HCT116 (cell line): ENCODE data around the gene RFPL4A. TPM values are rescaled to one million over a fixed set of nuclear protein-coding genes. Genes with fewer than 3 reads are reported as not detected.

Experiments
- ATAC-seq: fragments of 200-7000 bp; cut with Tn5 transposase; 2 replicates; pipeline ENCODE4 v1.9.1; 2020; ENCODE audit warnings: mild to moderate bottlenecking, moderate library complexity
- BruUV-seq: library from RNA; stranded (reverse); fragments of 400-500 nt; replicated peaks from 2 replicates; lab custom pipeline; 2021; lab: Mats Ljungman, UMichigan
- CTCF ChIA-PET: fragments of 300-600 bp; sonication (Branson Sonifier 250); formaldehyde crosslinking; loops from one replicate; lab custom pipeline; 2021; ENCODE audit warnings: antibody characterized with exemption; lab: Charles Lee
- POLR2A ChIA-PET: fragments of 300-600, 350-600 bp; sonication (Branson Sonifier 250); formaldehyde crosslinking; loops from one replicate; lab custom pipeline; 2021; ENCODE audit warnings: antibody characterized with exemption; lab: Charles Lee
- RAD21 ChIA-PET, 2 experiments: fragments of 300-600 bp; sonication (Branson Sonifier 250); formaldehyde crosslinking; loops; one replicate each; lab custom pipeline; 2023; ENCODE audit warnings: low total read pairs in 2 of 2; ENCODE audit not compliant: uncharacterized antibody in 2 of 2, unreplicated experiment in 2 of 2, low non-redundant PET in 1 of 2; lab: Charles Lee
- DNase-seq: peaks from one replicate; pipeline ENCODE4 v3.0.0-alpha.2; 2010; ENCODE audit warnings: low read depth, low spot score
- H2AFZ ChIP-seq: fragments of 200-600 bp; shearing (Covaris generic), sonication (generic); 2 replicates; pipeline ENCODE4 v1.6.1; 2017; ENCODE audit warnings: low read depth, mixed run types, mixed read lengths, antibody characterized with exemption, low read length; ENCODE audit not compliant: poor library complexity, severe bottlenecking
- H3K27ac ChIP-seq: 2 replicates; pipeline ENCODE4 v1.5.1; 2012; ENCODE audit warnings: low read depth, low read length
- H3K27me3 ChIP-seq: fragments of 200-600 bp; sonication (generic); 2 replicates; pipeline ENCODE4 v1.6.1; 2016; ENCODE audit warnings: mixed run types, low read length, mixed read lengths; ENCODE audit not compliant: insufficient read depth
- H3K36me3 ChIP-seq, 2 experiments: fragments of 200-500 bp in 1 of 2; fragments of 200-600 bp in 1 of 2; sonication (Bioruptor generic) in 1 of 2; sonication (generic) in 1 of 2; 2 replicates each; pipeline versions ENCODE4 v1.5.1 to v1.6.1; 2014 to 2016; ENCODE audit warnings: low read length in 2 of 2, inconsistent platforms in 1 of 2, mixed read lengths in 1 of 2, mixed run types in 1 of 2; ENCODE audit not compliant: insufficient read depth in 2 of 2, control insufficient read depth in 1 of 2
- H3K4me1 ChIP-seq, 2 experiments: fragments of 200-600 bp in 1 of 2; sonication (generic) in 1 of 2; 2 replicates each; pipeline versions ENCODE4 v1.5.1 to v1.6.1; 2012 to 2017; ENCODE audit warnings: low read length in 2 of 2, inconsistent platforms in 1 of 2, mild to moderate bottlenecking in 1 of 2, mixed read lengths in 1 of 2, mixed run types in 1 of 2, moderate library complexity in 1 of 2; ENCODE audit not compliant: insufficient read depth in 2 of 2, control insufficient read depth in 1 of 2
- H3K4me2 ChIP-seq: fragments of 200-600 bp; sonication (generic); 2 replicates; pipeline ENCODE4 v1.6.1; 2017; ENCODE audit warnings: mixed run types, low read length, mixed read lengths
- H3K4me3 ChIP-seq, 2 experiments: fragments of 200-600 bp in 1 of 2; sonication (generic) in 1 of 2; replicated peaks in 1 of 2; 2 replicates each; pipeline ENCODE4 v1.5.1; 2011 to 2016; ENCODE audit warnings: low read length in 2 of 2, control low read depth in 1 of 2, low read depth in 1 of 2, mild to moderate bottlenecking in 1 of 2, mixed read lengths in 1 of 2, mixed run types in 1 of 2
- H3K79me2 ChIP-seq: fragments of 200-600 bp; sonication (generic); 2 replicates; pipeline ENCODE4 v1.6.1; 2017; ENCODE audit warnings: mild to moderate bottlenecking, mixed run types, low read length, moderate library complexity, mixed read lengths; ENCODE audit not compliant: insufficient read depth
- H3K9ac ChIP-seq: fragments of 200-600 bp; sonication (generic); 2 replicates; pipeline ENCODE4 v1.6.1; 2016; ENCODE audit warnings: low read length, mixed read lengths
- H3K9me2 ChIP-seq: fragments of 200-600 bp; sonication (generic), shearing (Covaris generic); 2 replicates; pipeline ENCODE4 v1.6.1; 2017; ENCODE audit warnings: mixed run types, mild to moderate bottlenecking, moderate library complexity; ENCODE audit not compliant: insufficient read depth
- H3K9me3 ChIP-seq, 2 experiments: fragments of 200-500 bp in 1 of 2; fragments of 200-600 bp in 1 of 2; sonication (Bioruptor generic) in 1 of 2; sonication (generic) in 1 of 2; 2 replicates each; pipeline ENCODE4 v1.6.1; 2014 to 2017; ENCODE audit warnings: low read length in 2 of 2, mixed read lengths in 2 of 2, inconsistent platforms in 1 of 2, low read depth in 1 of 2, mild to moderate bottlenecking in 1 of 2, mixed run types in 1 of 2, moderate library complexity in 1 of 2; ENCODE audit not compliant: control insufficient read depth in 1 of 2, insufficient read depth in 1 of 2
- H4K20me1 ChIP-seq: fragments of 200-600 bp; sonication (generic), shearing (Covaris generic); 2 replicates; pipeline ENCODE4 v1.6.1; 2017; ENCODE audit warnings: mixed run types, mild to moderate bottlenecking, moderate library complexity; ENCODE audit not compliant: insufficient read depth
- CTCF ChIP-seq, 3 experiments: fragments of 200-600 bp in 1 of 3; sonication (generic) in 1 of 3; IDR thresholded peaks in 2 of 3; conservative IDR thresholded peaks in 1 of 3; 2 replicates each; pipeline ENCODE4 v1.5.1; 2012 to 2017; ENCODE audit warnings: low read depth in 2 of 3, low read length in 2 of 3, antibody characterized with exemption in 1 of 3, borderline replicate concordance in 1 of 3, control low read depth in 1 of 3, mild to moderate bottlenecking in 1 of 3, mixed read lengths in 1 of 3, mixed run types in 1 of 3, moderate library complexity in 1 of 3; ENCODE audit not compliant: insufficient read depth in 1 of 3
- EZH2phosphoT487 ChIP-seq: fragments of 200-600 bp; IDR thresholded peaks from 2 replicates; pipeline ENCODE4 v1.6.1; 2018; ENCODE audit warnings: antibody characterized with exemption, borderline replicate concordance
- FOSL1 ChIP-seq: IDR thresholded peaks from 2 replicates; pipeline ENCODE4 v1.6.1; 2012; ENCODE audit warnings: low read depth
- JUND ChIP-seq: IDR thresholded peaks from 2 replicates; pipeline ENCODE4 v1.6.1; 2012
- MAX ChIP-seq: IDR thresholded peaks from 2 replicates; pipeline ENCODE4 v1.6.1; 2012
- SIN3A ChIP-seq: IDR thresholded peaks from 2 replicates; pipeline ENCODE4 v1.6.1; 2012; ENCODE audit warnings: low read depth
- YY1 ChIP-seq: IDR thresholded peaks from 2 replicates; pipeline ENCODE4 v1.6.1; 2011; ENCODE audit warnings: low read length, low read depth, moderate library complexity, mild to moderate bottlenecking; ENCODE audit not compliant: insufficient replicate concordance; ENCODE audit errors: extremely low read depth
- ZBTB33 ChIP-seq: IDR thresholded peaks from 2 replicates; pipeline ENCODE4 v1.6.1; 2011; ENCODE audit warnings: mild to moderate bottlenecking, low read length, moderate library complexity; ENCODE audit not compliant: insufficient replicate concordance; ENCODE audit errors: extremely low read depth
- ZFX ChIP-seq: fragments of 450-650 bp; IDR thresholded peaks from 2 replicates; pipeline ENCODE4 v1.6.1; 2017
- ZNF274 ChIP-seq: fragments of 200-500 bp; sonication (Bioruptor generic); IDR thresholded peaks from 2 replicates; pipeline ENCODE4 v1.6.1; 2014; ENCODE audit warnings: mild to moderate bottlenecking, low read depth, low read length, inconsistent platforms
- intact Hi-C: fragments of 100-400 bp; cut with micrococcal nuclease; formaldehyde crosslinking; loops from 2 replicates; pipeline ENCODE4 v1.10.0; 2022
- total RNA-seq: library from RNA; stranded (reverse); gene quantifications from one replicate; pipeline ENCODE4 v1.2.1, GENCODE V29; 2021; ENCODE audit not compliant: unreplicated experiment

The RFPL4A gene
- total RNA-seq, 1 experiment from 2014 or later = not detected

GRCh38 chr19:55778331-55778730 lies 19.4 kb downstream of the RFPL4A start:
- POLR2A ChIA-PET = no interaction called here
- Histone ChIP-seq H4K20me1 (no peaks in the 10 kb centered on the region), H3K9me2 (no peaks in the 10 kb centered on the region), H3K27ac (no peak overlapping the region), H3K27me3 (peaks cover 18% of the 10 kb centered on the region; the same call in 1 of the 2 replicates), H2AFZ (no peak overlapping the region), H3K4me1 (no peaks in the 10 kb centered on the region), H3K79me2 (no peaks in the 10 kb centered on the region), H3K4me3 (no peak overlapping the region), H3K4me2 (no peak overlapping the region), H3K36me3 (no peaks in the 10 kb centered on the region), H3K9ac (no peak overlapping the region), H3K9me3 (no peaks in the 10 kb centered on the region)
- CTCF ChIA-PET = interaction anchor here (0.8 to 1.5 kb wide), 3 partner anchors 32 to 555 kb away, joined by 3 to 12 read pairs (median 7); no protein-coding TSS in a partner anchor
- no peak for TF ChIP-seq JUND
- no peak for TF ChIP-seq ZBTB33
- DNase-seq (no peak), ATAC-seq (no peak)
- no TSS peak for BruUV-seq
- intact Hi-C loops = loop anchor here (5.0 kb wide), 1 partner anchor 169 kb away; the partner anchor contains the start of gene NLRP8
- RAD21 ChIA-PET = no interaction called here

- Histone ChIP-seq H3K9me3 (no peaks in the 10 kb centered on the region), H3K27me3 (peaks cover 27% of the 10 kb centered on the region; the same call in 1 of the 2 replicates), H2AFZ (no peak overlapping the region), H3K27ac (no peak overlapping the region), H3K9me2 (no peaks in the 10 kb centered on the region), H3K4me2 (no peak overlapping the region), H3K9ac (no peak overlapping the region), H3K36me3 (no peaks in the 10 kb centered on the region), H3K4me1 (no peaks in the 10 kb centered on the region), H3K4me3 (no peak overlapping the region), H3K79me2 (no peaks in the 10 kb centered on the region), H4K20me1 (no peaks in the 10 kb centered on the region)
- intact Hi-C loops = no loop called here
- ChIA-PET RAD21 (no interaction called here), CTCF (no interaction called here), POLR2A (no interaction called here)
- TF ChIP-seq EZH2phosphoT487 (no peak), CTCF (IDR thresholded peaks at IDR 0.05 in 2 of 3, conservative IDR thresholded peaks at IDR 0.05 in 1 of 3; ENCODE audit: borderline replicate concordance in 1 of 3, insufficient read depth in 1 of 3, low read depth in 2 of 3, low read length in 2 of 3) (no peak), ZFX (no peak), MAX (no peak), ZNF274 (no peak), SIN3A (no peak), FOSL1 (no peak), YY1 (no peak)
- no TSS peak for BruUV-seq
- no peak for ATAC-seq
- DNase-seq = no peak
These were observed 22.2 kb downstream of the RFPL4A start for GRCh38 chr19:55781112-55781511.
